HG03457 (cell line): ENCODE data around the gene KMT5C.

ENCODE experiments used
- ATAC-seq: cut with Tn5 transposase; IDR thresholded peaks from one replicate; pipeline ENCODE4 v1.9.1; 2021; ENCODE audit warnings: moderate number of reproducible peaks; ENCODE audit not compliant: unreplicated experiment

Gene KMT5C

GRCh38 chr19:55365245-55365644, 25.6 kb downstream of the KMT5C start:
- no peak for ATAC-seq

DNA sequence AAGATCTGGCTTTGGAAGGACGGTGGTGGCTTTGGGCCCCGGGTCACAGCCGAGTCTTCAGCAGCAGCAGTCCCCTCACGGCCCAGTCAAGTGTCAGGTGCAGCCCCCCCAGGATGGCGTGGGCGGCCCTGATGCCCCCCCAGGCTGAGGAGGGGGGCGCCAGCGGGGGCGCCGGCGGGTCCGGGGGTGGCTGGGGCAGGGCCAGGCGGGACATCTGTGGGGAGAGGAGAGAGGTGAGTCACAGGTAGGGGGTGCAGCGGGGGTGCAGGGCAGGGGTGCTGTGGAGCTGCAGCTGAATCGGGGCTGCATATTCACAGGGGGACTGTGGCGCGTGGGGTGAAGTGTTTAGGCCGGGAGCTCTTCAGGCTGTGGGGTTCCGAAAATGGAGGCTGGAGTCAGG, 26.3 kb downstream of the KMT5C start:
- no peak for ATAC-seq

DNA sequence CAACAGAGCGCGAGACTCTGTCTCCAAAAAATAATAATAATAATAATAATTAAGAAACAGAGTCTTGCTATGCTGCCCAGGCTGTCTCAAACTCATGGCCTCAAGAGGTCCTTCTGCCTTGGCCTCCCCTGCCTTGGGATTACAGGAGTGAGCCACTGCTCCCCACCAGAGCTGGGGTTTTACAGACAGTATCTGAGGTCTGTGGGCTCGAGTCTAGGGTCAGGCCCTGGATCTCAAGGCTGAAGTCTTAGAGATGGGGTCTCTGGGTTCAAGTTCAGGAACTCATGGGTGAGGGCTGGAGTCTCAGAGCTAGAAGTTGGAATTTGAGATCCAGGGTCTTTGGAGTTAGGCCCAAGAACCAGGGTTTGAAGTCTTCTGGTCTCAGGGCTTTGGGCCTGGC, 27.1 kb downstream of the KMT5C start:
- ATAC-seq: no peak

- no peak for ATAC-seq
These were observed 28.4 kb downstream of the KMT5C start for GRCh38 chr19:55368106-55368505.

- ATAC-seq: no peak
These were observed 29.3 kb downstream of the KMT5C start for GRCh38 chr19:55368701-55369563.

GRCh38 chr19:55369653-55370304, 30.1 kb downstream of the KMT5C start:
- ATAC-seq: no peak

GRCh38 chr19:55370305-55370988, 30.8 kb downstream of the KMT5C start, which contains the start of gene IL11:
Gene IL11 (minus strand): TSS chr19:55370463. CDS start chr19:55370310, 153 bp downstream.
- ATAC-seq: no peak

DNA sequence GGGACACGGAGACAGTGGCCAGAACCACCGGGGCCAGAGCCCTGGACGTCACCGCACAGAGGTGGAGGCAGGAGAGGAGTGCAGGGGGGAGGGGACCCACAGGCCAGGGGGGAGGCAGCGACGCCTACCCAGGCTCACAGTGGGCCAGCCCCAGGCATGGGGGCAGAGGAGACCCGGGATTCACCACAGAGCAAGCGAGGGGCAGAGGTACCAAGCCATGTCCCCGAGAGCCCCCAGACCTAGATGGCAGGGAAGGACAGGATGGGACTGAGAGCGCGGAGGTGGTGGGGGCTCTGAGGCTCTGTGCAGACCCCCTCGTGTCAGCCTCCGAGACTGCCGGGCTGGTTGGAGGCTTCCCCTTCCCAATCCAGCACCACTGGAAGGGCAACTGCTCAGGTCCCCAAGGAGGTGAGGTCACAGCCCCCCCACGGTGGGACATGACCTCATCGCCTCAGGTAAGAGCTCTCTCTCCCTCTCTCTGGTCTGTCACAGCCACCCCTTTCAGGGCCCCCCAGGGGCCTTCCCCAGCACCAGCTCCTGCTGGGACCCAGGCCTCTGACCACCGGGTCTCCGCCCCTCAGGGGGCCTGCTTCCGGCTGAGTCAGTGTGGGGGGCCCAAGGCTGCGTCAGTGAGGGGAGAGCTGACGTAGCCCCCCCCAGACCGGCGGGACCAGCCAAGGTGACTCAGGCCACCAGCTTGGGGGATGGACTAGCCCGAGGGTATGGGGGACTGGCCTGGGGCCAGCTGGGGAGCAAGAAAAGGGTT, 32.8 kb downstream of the KMT5C start:
- ATAC-seq: no peak

- no peak for ATAC-seq
These were observed 33.8 kb downstream of the KMT5C start for GRCh38 chr19:55373306-55373992.

DNA sequence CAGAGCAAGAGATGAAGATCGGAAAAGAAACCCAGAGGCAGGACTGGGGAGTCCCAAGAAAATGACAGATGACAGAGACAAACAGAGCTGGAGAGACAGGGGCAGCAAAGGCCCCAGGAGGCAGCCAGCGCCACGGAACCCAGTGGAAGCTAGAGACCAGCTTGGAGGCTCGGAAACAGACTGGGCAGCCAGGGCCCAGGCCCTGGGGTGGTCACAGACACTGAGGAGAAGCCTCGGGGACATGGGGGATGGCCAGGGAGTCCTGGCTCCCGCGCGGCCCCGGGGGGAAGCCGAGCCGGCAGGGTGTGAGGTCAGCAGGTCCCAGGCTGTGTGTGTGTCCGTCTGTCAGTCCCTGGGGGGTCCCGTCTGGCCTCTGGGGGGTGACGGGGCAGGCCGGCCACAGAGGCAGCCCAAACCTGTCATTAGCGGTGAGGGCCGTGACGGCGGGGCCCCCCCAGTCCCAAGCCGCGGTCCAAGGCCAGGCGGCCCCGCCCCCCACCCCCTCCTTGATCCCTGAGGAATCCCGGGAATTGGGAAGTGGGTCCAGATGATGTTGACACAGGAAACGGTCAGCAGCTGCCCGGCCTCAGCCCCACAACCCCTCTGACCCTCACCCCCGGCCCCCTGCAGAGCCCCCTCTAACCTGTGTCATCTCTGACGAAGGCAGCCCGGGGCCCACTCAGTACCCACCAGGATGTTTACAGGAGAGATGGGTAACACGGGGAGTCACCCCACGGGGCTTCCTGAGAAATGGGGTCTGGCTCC, 34.5 kb downstream of the KMT5C start:
- ATAC-seq: no peak

GRCh38 chr19:55376241-55376933, 36.7 kb downstream of the KMT5C start, which contains the start of gene TMEM190:
Gene TMEM190 (plus strand): TSS chr19:55376826. CDS start chr19:55376854, 28 bp downstream.
- ATAC-seq: no peak

GRCh38 chr19:55377356-55378131, 37.9 kb downstream of the KMT5C start:
- ATAC-seq: no peak

DNA sequence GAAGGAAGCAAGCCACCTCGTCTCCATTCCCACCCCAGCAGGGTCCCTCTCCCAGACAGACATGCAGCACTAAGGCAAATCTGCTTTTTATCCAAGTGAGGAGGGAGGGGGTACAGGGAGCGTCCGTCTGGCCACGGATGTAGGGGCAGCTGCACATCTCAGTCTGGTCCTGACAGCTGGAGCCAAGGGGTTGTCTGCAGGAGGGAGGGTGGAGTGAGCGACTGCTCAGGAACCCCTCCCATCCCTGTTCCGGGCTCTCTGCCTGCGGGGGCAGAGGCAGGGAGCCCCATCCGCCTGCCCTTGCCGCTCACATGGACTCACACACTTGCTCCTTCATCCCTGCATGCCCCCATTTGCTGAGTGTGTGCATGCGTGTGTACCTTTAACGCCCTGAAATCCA, 39.5 kb downstream of the KMT5C start:
- no peak for ATAC-seq

DNA sequence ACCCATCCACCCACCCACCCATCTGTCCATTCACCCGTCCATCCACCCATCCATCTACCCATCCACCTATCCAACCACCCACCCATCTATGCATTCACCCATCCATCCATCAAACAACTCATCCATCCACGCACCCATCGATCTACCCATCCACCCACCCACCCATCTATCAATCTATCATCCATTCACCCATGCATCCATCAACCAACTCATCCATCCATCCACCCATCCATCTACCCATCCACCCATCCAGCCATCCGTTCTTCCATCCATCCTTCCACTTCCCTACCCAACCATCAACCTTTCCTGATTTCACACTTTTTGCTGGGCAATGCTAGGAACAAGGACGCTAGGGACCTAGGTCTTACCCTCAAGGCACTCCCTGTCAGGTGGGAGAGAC, 42.3 kb downstream of the KMT5C start:
- no peak for ATAC-seq

- ATAC-seq: no peak
These were observed 42.9 kb downstream of the KMT5C start for GRCh38 chr19:55382522-55383054.

DNA sequence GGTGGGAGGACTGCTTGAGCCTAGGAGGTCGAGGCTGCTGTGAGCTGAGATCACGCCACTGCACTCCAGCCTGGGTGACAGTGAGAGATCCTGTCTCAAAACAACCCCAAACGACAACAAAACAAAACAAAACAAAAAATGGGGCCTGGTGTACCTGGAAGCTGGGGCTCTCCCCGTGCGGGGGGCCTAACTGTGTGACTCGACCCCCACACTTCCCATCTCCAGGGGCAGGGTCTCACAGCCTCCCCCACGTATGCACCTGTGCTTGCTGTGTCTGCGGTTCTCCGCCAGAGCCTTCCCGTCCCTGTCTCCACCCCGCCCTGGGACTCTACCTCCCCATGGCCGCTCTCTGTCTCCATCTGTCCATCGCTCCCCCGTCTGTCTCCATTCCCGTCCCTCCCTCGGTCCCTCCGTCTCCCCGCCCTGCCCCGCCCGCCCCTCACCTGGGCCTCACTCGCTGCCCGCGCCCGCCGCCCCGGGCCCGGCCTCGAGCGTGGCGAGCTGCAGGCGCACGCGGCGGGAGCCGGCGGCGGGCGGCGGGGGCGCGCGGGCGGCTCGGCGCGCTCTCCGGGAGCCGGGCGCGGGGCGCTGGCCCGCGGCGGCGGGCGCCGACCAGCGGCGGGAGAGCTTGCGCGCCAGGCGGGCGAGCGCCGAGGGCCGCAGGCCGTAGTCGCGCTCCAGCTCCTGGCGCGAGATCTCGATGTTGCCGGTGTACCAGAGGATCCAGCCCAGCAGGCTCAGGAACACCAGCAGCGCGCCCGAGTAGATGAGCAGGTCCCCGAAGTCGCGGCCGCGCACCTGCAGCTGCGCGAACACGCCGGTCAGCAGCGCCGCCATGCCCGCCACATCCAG, 43.8 kb downstream of the KMT5C start:
- no peak for ATAC-seq
